Stomach (tissue), 9 donors: Measurements from ENCODE around the gene EBF3. TPM values are rescaled to one million over a fixed set of nuclear protein-coding genes. Genes with fewer than 3 reads are reported as not detected.

ENCODE experiments used
- DNase-seq, 2 donors: peaks; one replicate each; pipeline versions ENCODE4 v3.0.0 to v3.0.0-alpha.2; 2013 to 2019
- H3K27ac ChIP-seq, 5 donors: fragments of 200-600 bp in 4 of 5; sonication (generic) in 4 of 5; one replicate each; pipeline ENCODE4 v1.5.1; 2013 to 2019; ENCODE audit warnings: mild to moderate bottlenecking in 1 of 5, moderate library complexity in 1 of 5
- H3K27me3 ChIP-seq, 3 donors: fragments of 200-600 bp; sonication (generic); one replicate each; pipeline ENCODE4 v1.5.1; 2017 to 2019; ENCODE audit warnings: mixed run types in 1 of 3
- H3K36me3 ChIP-seq, 4 donors: fragments of 200-600 bp; sonication (generic); 1 replicate in 3 of 4; 2 replicates in 1 of 4; pipeline ENCODE4 v1.5.1; 2016 to 2019
- H3K4me1 ChIP-seq, 4 donors: fragments of 200-600 bp; sonication (generic); one replicate each; pipeline ENCODE4 v1.5.1; 2016 to 2019
- H3K4me3 ChIP-seq, 4 donors: fragments of 200-600 bp; sonication (generic) in 3 of 4; one replicate each; pipeline ENCODE4 v1.5.1; 2016 to 2019; ENCODE audit warnings: mild to moderate bottlenecking in 1 of 4
- H3K9me3 ChIP-seq, 4 donors: fragments of 200-600 bp; sonication (generic); one replicate each; pipeline ENCODE4 v1.5.1; 2016 to 2019
- CTCF ChIP-seq, 7 experiments: fragments of 450-650 bp in 4 of 7; fragments of 200-600 bp in 3 of 7; sonication (generic) in 3 of 7; IDR thresholded peaks; one replicate each; pipeline ENCODE4 v1.5.1; 2016 to 2019; ENCODE audit warnings: antibody characterized with exemption in 7 of 7, control low read depth in 2 of 7, mild to moderate bottlenecking in 1 of 7
- EP300 ChIP-seq: sonication (generic); formaldehyde crosslinking; IDR thresholded peaks from one replicate; pipeline ENCODE4 v1.6.1; 2017; ENCODE audit warnings: antibody characterized with exemption
- POLR2A ChIP-seq, 4 donors: fragments of 450-650 bp; IDR thresholded peaks; one replicate each; pipeline ENCODE4 v1.6.1; 2016; ENCODE audit warnings: antibody characterized with exemption in 4 of 4, control low read depth in 2 of 4, mild to moderate bottlenecking in 1 of 4, moderate library complexity in 1 of 4
- POLR2AphosphoS5 ChIP-seq, 3 donors: sonication (generic); formaldehyde crosslinking; IDR thresholded peaks; one replicate each; pipeline ENCODE4 v1.6.1; 2016; ENCODE audit warnings: antibody characterized with exemption in 3 of 3
- WGBS, 5 donors: extraction: QIAGEN DNeasy Blood & Tissue Kit in 3 of 5; methylation state at CpG; one replicate each; pipeline versions ENCODE4 v1.1.5 to v1.1.7; 2013 to 2018; 5-methylcytosine and 5-hydroxymethylcytosine counted together
- intact Hi-C: fragments of 100-400 bp; cut with DNase I; formaldehyde crosslinking; loops from one replicate; pipeline ENCODE4 v1.15.1; 2023; ENCODE audit warnings: low total_unique reads
- polyA plus RNA-seq, 3 donors: library from polyadenylated mRNA; stranded (reverse); fragments of 200-250 nt; gene quantifications; one replicate each; pipeline ENCODE4 v1.2.3, GENCODE V29; 2013
- total RNA-seq, 5 donors: library from RNA; depleted of rRNA; stranded (reverse); fragments of >200 nt; gene quantifications; one replicate each; pipeline versions ENCODE4 v1.1.0 to v1.2.3, GENCODE V29; 2014 to 2016
- donor health status: healthy with polysubstance abuse.
- donor health status: Bipolar disorder and iron deficiency.
- donor health status: healthy.

The EBF3 gene
- total and polyA plus RNA-seq, 8 donors: 0.19 to 7.3 (median 0.58) TPM; not detected in 3

GRCh38 chr10:129970465-129971364, 6.6 kb upstream of the EBF3 start:
- 3 to 5% (median 4%) methylated on average over 49 to 58 of the region's 58 CpGs for WGBS, 5 donors
- no peaks in the 10 kb centered on the region for H3K9me3 ChIP-seq
- H3K27me3 ChIP-seq: peaks cover 52 to 100% (median 84%) of the 10 kb centered on the region in 3 donors
- peak overlapping the region; percentile 32 to 49 (median 37) for H3K4me3 ChIP-seq
- H3K27ac ChIP-seq: no peak overlapping the region
- DNase-seq: peak in 1 of 2 donors; percentile 53
- H3K36me3 ChIP-seq: no peaks in the 10 kb centered on the region
- peaks cover 23 to 65% (median 50%) of the 10 kb centered on the region in 4 donors for H3K4me1 ChIP-seq
- intact Hi-C loops: loop anchor here (10.0 kb wide), 1 partner anchor 1706 kb away; no protein-coding TSS in a partner anchor
- no peak for TF ChIP-seq POLR2A (IDR thresholded peaks at IDR 0.05)
- no peak for TF ChIP-seq EP300
- no peak for TF ChIP-seq POLR2AphosphoS5 (IDR thresholded peaks at IDR 0.05)
- TF ChIP-seq CTCF (IDR thresholded peaks at IDR 0.05): no peak

DNA sequence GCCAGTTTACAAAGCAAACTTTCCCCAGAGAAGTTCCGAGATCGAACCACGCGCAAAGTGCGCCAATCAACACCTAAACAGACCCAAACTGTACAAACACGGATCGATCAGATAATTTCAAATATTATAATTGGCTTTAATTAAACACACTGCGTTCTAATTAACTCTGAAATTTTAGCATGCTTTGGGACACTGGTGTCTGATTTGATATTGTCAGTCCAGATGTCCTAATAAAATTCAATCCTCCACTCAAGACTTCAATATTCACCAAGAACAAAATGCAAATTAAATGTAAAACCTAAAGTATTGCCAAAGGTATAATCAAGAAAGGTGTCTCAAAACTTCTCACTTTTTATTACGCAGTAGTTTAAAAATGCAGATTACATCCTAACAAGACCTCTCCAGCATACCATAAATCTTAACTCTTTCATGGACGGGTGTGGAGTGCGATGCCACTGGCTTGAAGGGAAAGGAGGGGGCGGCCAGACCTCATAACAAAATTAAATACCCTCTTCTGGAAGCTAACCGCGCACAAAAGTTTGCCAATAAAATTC, 5.9 kb upstream of the EBF3 start:
- intact Hi-C loops: loop anchor here (5.0 to 10.0 kb wide), 2 partner anchors 938 to 1705 kb away; no protein-coding TSS in a partner anchor
- H3K4me3 ChIP-seq: peak overlapping the region in 2 of 4 donors; percentile 42 to 49
- H3K9me3 ChIP-seq: no peaks in the 10 kb centered on the region
- H3K36me3 ChIP-seq: no peaks in the 10 kb centered on the region
- no peak for DNase-seq
- peaks cover 27 to 71% (median 53%) of the 10 kb centered on the region in 4 donors for H3K4me1 ChIP-seq
- no peak overlapping the region for H3K27ac ChIP-seq
- TF ChIP-seq POLR2AphosphoS5 (IDR thresholded peaks at IDR 0.05): no peak
- TF ChIP-seq POLR2A (IDR thresholded peaks at IDR 0.05): no peak
- TF ChIP-seq EP300: no peak
- TF ChIP-seq CTCF (IDR thresholded peaks at IDR 0.05): no peak
- 5 to 8% (median 8%) methylated on average over 14 of the region's 14 CpGs for WGBS, 5 donors
- H3K27me3 ChIP-seq: peaks cover 60 to 100% (median 89%) of the 10 kb centered on the region in 3 donors

GRCh38 chr10:129969184-129969910, 5.3 kb upstream of the EBF3 start:
- intact Hi-C loops: loop anchor here (5.0 kb wide), 1 partner anchor 937 kb away; no protein-coding TSS in a partner anchor
- no peaks in the 10 kb centered on the region for H3K9me3 ChIP-seq

More at GRCh38 chr10:129969184-129969910, 5.3 kb upstream of the EBF3 start:
- TF ChIP-seq EP300 (no peak), POLR2A (IDR thresholded peaks at IDR 0.05) (no peak), POLR2AphosphoS5 (IDR thresholded peaks at IDR 0.05) (no peak), CTCF (IDR thresholded peaks at IDR 0.05) (no peak)
- H3K4me3 ChIP-seq: peak overlapping the region in 3 of 4 donors; percentile 2 to 20 (median 13)
- H3K27ac ChIP-seq: no peak overlapping the region
- no peaks in the 10 kb centered on the region for H3K36me3 ChIP-seq
- peaks cover 63 to 100% (median 95%) of the 10 kb centered on the region in 3 donors for H3K27me3 ChIP-seq
- WGBS, 5 donors: 4 to 8% (median 5%) methylated on average over 44 to 68 of the region's 68 CpGs
- DNase-seq: peak in 1 of 2 donors; percentile 40
- H3K4me1 ChIP-seq: peaks cover 33 to 77% (median 59%) of the 10 kb centered on the region in 4 donors
